Gastroesophageal sphincter (tissue), 3 donors: ENCODE measurements around the gene PLAAT2.

Experiments used
- CTCF ChIP-seq, 4 experiments: fragments of 200-600 bp in 2 of 4; fragments of 450-650 bp in 2 of 4; sonication (generic) in 1 of 4; IDR thresholded peaks; one replicate each; pipeline ENCODE4 v1.5.1; 2017 to 2019; ENCODE audit warnings: antibody characterized with exemption in 4 of 4, mild to moderate bottlenecking in 2 of 4, moderate library complexity in 2 of 4
- EP300 ChIP-seq: sonication (generic); formaldehyde crosslinking; IDR thresholded peaks from one replicate; pipeline ENCODE4 v1.6.1; 2017; ENCODE audit warnings: antibody characterized with exemption, mild to moderate bottlenecking

- no peak for TF ChIP-seq CTCF (IDR thresholded peaks at IDR 0.05)
- no peak for TF ChIP-seq EP300
Measured at GRCh38 chr11:63563201-63564055, at the start of gene PLAAT2.
